Left kidney (tissue), 8 donors: ENCODE results near the gene ARF6. TPM values are rescaled to one million over a fixed set of nuclear protein-coding genes. Genes with fewer than 3 reads are reported as not detected.

Experiments
- DNase-seq: peaks from one replicate; pipeline ENCODE4 v3.0.0-alpha.2; 2013
- long read RNA-seq, 8 donors: transcript quantifications; one replicate each; lab custom pipeline, GENCODE V29; 2026
- polyA plus RNA-seq: library from polyadenylated mRNA; unstranded; fragments of 120-200 nt; gene quantifications from one replicate; pipeline ENCODE4 v1.2.1, GENCODE V29; 2013; ENCODE audit not compliant: insufficient read length

ARF6 gene
- 83.4 TPM for polyA plus RNA-seq
- long read RNA-seq, donor 1, transcript ARF6-201 (2 exons, 3,865 nt), result major isoform, 52 of 52 reads
- long read RNA-seq, donor 1, partial matches to known transcripts, result 0 of 52 reads
- long read RNA-seq, donor 1, other reads (novel, unspliced or antisense), result 0 of 52 reads
- long read RNA-seq, donor 2, transcript ARF6-201 (2 exons, 3,865 nt), result major isoform, 30 of 30 reads
- long read RNA-seq, donor 2, partial matches to known transcripts, result 0 of 30 reads
- long read RNA-seq, donor 2, other reads (novel, unspliced or antisense), result 0 of 30 reads
- long read RNA-seq, donor 3, transcript ARF6-201 (2 exons, 3,865 nt), result major isoform, 22 of 22 reads
- long read RNA-seq, donor 3, partial matches to known transcripts, result 0 of 22 reads
- long read RNA-seq, donor 3, other reads (novel, unspliced or antisense), result 0 of 22 reads
- long read RNA-seq, donor 4, partial matches to known transcripts, result 0 of 1 reads
- long read RNA-seq, donor 4, other reads (novel, unspliced or antisense), result 0 of 1 reads
- long read RNA-seq, donor 5, transcript ARF6-201 (2 exons, 3,865 nt), result major isoform, 44 of 64 reads
- long read RNA-seq, donor 5, partial matches to known transcripts, result 20 of 64 reads
- long read RNA-seq, donor 5, other reads (novel, unspliced or antisense), result 0 of 64 reads
- long read RNA-seq, donor 6, transcript ARF6-201 (2 exons, 3,865 nt), result major isoform, 50 of 50 reads
- long read RNA-seq, donor 6, partial matches to known transcripts, result 0 of 50 reads
- long read RNA-seq, donor 6, other reads (novel, unspliced or antisense), result 0 of 50 reads
- long read RNA-seq, donor 7, transcript ARF6-201 (2 exons, 3,865 nt), result major isoform, 41 of 41 reads
- long read RNA-seq, donor 7, partial matches to known transcripts, result 0 of 41 reads
- long read RNA-seq, donor 7, other reads (novel, unspliced or antisense), result 0 of 41 reads
- long read RNA-seq, donor 8, transcript ARF6-201 (2 exons, 3,865 nt), result major isoform, 14 of 14 reads
- long read RNA-seq, donor 8, partial matches to known transcripts, result 0 of 14 reads
- long read RNA-seq, donor 8, other reads (novel, unspliced or antisense), result 0 of 14 reads

GRCh38 chr14:49892636-49893308 is at the start of gene ARF6:
ARF6 (plus strand) TSS chr14:49893082; CDS start chr14:49893737, 655 bp downstream.
- peak; percentile 97 for DNase-seq

DNA sequence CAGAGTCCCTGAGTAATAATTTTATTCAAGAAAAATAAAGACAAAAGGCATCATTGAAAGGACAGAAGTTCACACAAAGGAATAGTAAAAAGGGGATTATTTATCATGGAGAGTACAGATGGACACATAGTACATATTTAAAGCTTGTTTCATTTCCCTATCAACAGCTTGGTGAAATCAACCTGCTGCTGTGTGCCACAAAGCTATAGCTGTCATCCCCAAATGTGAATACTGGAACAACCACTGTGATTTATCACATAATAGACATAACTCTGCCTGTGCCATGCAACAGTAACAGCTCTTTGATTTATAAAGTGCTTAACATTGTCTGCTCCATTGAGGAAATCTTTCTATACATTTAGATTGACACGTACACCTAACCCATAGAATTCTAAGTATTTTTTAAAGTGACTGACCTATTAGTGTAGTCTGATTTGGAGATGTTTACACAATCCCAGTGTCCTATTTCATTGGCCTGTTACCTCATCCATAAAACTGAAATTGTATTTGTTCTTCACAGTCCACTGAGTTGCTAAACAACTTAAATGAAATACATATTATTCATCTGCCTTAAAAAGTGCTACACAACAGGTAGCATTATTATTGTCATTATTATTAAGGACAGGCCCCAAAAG is 43.6 kb upstream of the ARF6 start:
- DNase-seq, result no peak

DNA sequence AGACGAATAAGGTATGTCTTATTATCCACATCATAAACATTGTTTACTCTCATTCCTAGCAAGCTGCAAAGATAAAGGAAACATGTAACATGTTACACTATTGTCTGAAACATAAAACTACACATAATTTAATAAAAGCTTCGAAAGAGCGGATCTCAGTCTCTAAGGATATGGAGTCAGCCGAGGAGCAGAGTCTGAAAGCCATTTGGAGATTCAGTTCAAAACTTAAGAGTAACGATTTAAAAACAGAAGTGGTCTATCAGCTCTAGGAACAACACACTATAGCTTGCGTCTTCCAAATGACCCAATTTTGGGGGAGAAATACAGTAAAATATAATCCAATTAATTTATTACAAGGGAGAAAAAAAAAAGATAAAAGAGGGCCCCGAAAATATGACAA is 41.1 kb upstream of the ARF6 start:
- no peak for DNase-seq

GRCh38 chr14:49852301-49853157 is 40.4 kb upstream of the ARF6 start, which contains the start of gene NEMF:
NEMF (minus strand) TSS chr14:49852788; CDS start chr14:49852753, 35 bp downstream.
- DNase-seq, result peak; percentile 98

DNA sequence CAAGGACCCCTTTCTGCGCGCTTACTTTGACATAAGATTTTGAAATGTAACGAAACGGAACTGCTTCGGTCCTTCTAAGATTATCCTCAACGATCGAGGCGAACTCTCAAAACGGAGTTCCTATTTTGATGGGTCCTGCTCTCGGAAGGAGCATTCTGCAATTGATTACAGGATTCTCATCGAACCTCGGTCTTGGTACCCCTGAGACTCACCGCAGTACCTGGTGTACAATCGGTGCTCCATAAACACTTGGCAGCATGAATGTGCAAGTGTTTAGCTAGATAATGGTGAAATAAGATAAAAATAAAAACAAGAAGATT is 39.8 kb upstream of the ARF6 start:
- DNase-seq, result no peak

- DNase-seq, result peak; percentile 78
Observed at GRCh38 chr14:49853572-49854375, 39.1 kb upstream of the ARF6 start.

DNA sequence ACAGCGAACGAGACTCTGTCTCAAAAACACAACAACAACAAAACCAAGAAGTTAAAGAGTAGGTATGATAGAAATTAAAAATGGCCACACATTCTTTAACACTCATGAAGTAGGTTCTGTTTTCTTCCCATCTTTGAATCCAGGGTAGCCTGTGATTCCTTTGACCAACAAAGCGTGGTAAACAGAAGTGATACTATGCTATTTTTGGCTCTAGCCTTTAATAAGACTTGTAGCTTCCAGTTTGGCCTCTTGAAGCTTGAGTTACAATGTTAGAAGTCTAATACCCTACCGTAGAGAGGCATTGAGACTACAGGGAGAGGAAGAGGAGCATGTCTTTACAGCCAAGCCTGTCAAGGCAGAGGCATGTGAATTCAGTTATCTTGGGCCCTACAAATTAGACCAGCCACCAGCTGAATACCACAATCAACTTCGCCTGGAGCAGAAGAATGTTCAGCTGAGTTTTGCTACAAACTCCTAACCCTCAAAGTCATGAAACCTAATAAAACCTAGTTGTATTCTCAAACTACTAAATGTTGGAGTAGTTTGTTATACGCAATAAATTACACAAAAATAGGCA is 35.4 kb upstream of the ARF6 start:
- no peak for DNase-seq

GRCh38 chr14:49858383-49858782 is 34.5 kb upstream of the ARF6 start:
- no peak for DNase-seq

- no peak for DNase-seq
Observed at GRCh38 chr14:49860988-49861698, 31.7 kb upstream of the ARF6 start.

DNA sequence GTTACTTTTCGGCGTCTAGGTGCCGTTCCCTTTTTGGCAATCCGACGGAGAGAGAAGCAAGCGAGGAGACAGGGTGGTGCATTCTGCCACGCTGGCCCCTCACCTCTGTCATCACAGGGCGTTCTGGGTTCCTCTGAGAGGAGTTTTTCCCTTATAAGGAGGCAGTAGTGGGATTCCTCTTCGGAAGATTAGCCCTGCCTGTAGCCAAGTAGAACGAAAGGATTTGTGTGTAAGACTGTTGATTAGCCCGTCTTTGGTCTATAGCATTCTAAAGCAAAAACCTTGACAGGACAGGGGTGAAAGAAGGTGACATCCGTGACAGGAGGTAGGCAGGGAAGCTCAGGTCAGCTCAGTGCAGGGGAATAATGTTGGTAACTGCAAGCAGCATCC is 31.2 kb upstream of the ARF6 start:
- peak; percentile 77 for DNase-seq

- DNase-seq, result peak; percentile 92
Observed at GRCh38 chr14:49862089-49862673, 30.7 kb upstream of the ARF6 start.

DNA sequence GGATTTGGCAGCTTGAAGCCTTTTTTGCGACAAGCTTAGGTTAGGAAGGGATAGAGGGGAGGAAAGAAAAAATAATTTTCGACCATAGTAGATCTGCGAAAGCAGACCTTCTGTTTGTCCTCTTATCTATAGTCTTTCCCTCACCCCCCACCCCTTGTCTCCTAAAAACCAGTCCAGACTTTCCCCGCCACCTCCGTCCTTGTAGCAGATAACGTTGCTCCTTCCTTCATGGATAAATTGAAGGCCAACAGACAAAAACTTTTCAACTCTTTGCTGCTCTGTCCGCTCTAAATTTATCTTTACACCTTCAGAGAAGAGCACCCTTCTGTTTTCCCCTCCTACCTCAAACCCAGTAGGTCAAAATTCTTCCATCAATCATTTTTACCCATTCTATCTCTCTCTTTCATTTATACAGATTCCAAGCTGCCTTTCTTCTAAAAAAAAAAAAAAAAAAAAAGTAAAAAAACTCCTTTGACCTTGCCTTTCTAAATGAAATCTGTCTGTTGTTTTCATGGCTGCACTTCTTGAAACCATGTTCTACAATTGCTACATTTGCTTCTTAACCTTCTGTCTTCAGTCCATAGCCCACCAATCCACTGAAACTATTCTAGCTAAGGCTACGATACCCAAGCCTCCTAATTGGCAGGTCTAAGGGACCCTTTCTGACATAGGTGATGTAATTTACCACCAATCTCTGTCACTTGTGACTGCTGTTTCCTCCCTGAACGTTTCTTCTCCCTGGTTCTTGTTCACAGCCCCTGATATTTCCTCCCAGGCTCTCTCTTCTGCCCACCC is 29.2 kb upstream of the ARF6 start:
- no peak for DNase-seq

- no peak for DNase-seq
Observed at GRCh38 chr14:49865431-49865859, 27.4 kb upstream of the ARF6 start.

DNA sequence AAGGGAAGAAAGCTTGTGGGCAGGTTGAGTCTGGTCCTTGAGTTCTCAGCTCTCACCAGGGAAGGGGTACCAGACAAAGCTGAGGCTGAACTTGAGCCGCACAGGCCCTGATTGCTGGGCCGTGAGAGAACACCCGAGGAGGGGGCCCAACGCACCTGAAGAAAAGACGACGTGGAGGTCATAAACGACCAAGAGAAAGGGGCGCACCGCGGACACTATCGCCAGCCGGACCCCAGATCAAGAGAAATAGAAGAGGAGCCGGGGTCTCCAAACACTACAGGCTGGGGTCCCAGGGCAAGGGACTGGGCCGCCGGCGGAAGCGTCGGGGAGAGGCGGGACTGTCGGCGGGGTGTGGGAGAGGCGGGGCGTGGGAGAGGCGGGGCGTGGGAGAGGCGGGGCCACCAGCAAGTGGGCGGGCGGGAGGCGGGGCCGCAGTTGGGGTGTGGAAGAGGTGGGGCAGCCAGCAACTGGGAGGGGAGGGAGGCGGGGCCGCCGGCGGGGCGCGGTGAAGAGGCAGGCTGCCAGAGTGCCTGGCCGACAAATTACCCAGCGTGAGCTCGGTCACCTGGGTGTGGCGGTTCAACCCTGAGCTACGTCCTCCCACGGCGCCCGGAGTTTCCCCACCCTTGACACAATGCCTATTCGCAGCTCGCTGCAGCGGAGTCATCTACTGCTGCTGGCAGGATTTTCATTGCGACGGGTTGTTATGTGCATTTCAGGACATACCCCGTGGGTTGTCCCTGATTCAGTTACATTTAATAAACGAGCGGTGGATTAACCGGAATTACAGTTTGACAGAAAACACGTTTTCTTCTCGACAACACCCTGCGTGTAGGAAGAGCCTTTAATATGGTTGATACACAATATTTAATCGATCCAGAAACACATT is 24.8 kb upstream of the ARF6 start:
- peak; percentile 90 for DNase-seq

GRCh38 chr14:49868720-49869114 is 24.2 kb upstream of the ARF6 start:
- no peak for DNase-seq

DNA sequence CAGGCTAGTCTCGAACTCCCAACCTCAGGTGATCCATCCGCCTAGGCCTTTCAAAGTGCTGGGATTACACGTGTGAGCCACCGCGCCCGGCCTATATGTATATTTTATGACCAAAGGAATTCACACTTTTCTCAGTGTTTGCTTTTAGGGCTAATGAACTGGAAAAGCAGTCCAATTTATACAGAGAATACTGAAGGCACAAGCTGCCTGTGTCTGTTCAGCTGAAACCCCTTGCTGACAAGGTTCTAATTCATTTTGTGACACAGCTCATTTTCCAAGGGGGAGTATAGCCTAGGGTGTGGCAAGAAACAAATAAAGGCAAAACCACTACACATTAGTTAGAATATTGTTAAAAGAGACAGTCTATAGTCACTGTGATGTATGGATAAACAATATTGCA is 22.0 kb upstream of the ARF6 start:
- DNase-seq, result no peak
